ENCODE measurements around the gene PTPRR.

DNA sequence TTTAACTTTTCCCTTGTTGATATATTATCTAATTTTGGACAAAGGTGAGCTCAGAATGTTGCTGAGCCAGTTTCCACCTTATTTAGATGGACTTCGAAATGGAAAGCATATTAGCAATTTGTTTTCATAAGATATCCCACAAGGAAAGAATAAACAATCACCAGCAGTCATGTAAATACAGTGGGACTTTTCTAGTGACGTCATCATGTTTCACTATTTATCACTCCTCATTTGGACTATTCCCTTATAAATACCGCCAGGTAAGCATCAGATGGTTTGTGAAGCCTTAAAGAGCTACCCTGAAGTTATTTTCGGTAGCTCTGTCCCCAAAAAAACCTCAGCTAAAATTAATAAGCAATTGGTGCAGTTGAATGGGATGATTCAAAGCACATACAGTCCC, 110.7 kb downstream of the PTPRR start:
- TF ChIP-seq, protein P1, sequence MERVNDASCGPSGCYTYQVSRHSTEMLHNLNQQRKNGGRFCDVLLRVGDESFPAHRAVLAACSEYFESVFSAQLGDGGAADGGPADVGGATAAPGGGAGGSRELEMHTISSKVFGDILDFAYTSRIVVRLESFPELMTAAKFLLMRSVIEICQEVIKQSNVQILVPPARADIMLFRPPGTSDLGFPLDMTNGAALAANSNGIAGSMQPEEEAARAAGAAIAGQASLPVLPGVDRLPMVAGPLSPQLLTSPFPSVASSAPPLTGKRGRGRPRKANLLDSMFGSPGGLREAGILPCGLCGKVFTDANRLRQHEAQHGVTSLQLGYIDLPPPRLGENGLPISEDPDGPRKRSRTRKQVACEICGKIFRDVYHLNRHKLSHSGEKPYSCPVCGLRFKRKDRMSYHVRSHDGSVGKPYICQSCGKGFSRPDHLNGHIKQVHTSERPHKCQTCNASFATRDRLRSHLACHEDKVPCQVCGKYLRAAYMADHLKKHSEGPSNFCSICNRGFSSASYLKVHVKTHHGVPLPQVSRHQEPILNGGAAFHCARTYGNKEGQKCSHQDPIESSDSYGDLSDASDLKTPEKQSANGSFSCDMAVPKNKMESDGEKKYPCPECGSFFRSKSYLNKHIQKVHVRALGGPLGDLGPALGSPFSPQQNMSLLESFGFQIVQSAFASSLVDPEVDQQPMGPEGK (CRISPR knock-in tag; IDR thresholded peaks at IDR 0.05; ENCODE audit: borderline replicate concordance) = no peak
- TF ChIP-seq ESRRG (CRISPR knock-in tag; IDR thresholded peaks at IDR 0.05) (no peak), ZFP30 (CRISPR knock-in tag; IDR thresholded peaks at IDR 0.05) (no peak), ZNF8 (CRISPR knock-in tag; IDR thresholded peaks at IDR 0.05) (no peak), TCF4 (CRISPR knock-in tag; IDR thresholded peaks at IDR 0.05; ENCODE audit: borderline replicate concordance) (no peak), SNAI2 (CRISPR knock-in tag; IDR thresholded peaks at IDR 0.05) (no peak), ZFP3 (CRISPR knock-in tag; IDR thresholded peaks at IDR 0.05) (no peak), ISL1 (CRISPR knock-in tag; IDR thresholded peaks at IDR 0.05) (no peak), ARNTL (CRISPR knock-in tag; IDR thresholded peaks at IDR 0.05; ENCODE audit: borderline replicate concordance, low read depth) (no peak)
- TF ChIP-seq, protein P2, sequence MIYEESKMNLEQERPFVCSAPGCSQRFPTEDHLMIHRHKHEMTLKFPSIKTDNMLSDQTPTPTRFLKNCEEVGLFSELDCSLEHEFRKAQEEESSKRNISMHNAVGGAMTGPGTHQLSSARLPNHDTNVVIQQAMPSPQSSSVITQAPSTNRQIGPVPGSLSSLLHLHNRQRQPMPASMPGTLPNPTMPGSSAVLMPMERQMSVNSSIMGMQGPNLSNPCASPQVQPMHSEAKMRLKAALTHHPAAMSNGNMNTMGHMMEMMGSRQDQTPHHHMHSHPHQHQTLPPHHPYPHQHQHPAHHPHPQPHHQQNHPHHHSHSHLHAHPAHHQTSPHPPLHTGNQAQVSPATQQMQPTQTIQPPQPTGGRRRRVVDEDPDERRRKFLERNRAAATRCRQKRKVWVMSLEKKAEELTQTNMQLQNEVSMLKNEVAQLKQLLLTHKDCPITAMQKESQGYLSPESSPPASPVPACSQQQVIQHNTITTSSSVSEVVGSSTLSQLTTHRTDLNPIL (CRISPR knock-in tag; IDR thresholded peaks at IDR 0.05; ENCODE audit: low read depth) = no peak
- TF ChIP-seq, protein P3, sequence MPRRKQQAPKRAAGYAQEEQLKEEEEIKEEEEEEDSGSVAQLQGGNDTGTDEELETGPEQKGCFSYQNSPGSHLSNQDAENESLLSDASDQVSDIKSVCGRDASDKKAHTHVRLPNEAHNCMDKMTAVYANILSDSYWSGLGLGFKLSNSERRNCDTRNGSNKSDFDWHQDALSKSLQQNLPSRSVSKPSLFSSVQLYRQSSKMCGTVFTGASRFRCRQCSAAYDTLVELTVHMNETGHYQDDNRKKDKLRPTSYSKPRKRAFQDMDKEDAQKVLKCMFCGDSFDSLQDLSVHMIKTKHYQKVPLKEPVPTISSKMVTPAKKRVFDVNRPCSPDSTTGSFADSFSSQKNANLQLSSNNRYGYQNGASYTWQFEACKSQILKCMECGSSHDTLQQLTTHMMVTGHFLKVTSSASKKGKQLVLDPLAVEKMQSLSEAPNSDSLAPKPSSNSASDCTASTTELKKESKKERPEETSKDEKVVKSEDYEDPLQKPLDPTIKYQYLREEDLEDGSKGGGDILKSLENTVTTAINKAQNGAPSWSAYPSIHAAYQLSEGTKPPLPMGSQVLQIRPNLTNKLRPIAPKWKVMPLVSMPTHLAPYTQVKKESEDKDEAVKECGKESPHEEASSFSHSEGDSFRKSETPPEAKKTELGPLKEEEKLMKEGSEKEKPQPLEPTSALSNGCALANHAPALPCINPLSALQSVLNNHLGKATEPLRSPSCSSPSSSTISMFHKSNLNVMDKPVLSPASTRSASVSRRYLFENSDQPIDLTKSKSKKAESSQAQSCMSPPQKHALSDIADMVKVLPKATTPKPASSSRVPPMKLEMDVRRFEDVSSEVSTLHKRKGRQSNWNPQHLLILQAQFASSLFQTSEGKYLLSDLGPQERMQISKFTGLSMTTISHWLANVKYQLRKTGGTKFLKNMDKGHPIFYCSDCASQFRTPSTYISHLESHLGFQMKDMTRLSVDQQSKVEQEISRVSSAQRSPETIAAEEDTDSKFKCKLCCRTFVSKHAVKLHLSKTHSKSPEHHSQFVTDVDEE (CRISPR knock-in tag; IDR thresholded peaks at IDR 0.05) = no peak

Data from SK-N-SH treated with all-trans-retinoic acid at 6 μM for 48 hours (cell line).